Measurements from ENCODE around the gene PDE6H. TPM values are rescaled to one million over a fixed set of nuclear protein-coding genes. Genes with fewer than 3 reads are reported as not detected.

The PDE6H gene
- total RNA-seq, 1 experiment from 2014 or later, result not detected

- Histone ChIP-seq H3K9ac (ENCODE audit: low read length) (no peak overlapping the region), H3K27me3 (ENCODE audit: low read length) (no peaks in the 10 kb centered on the region), H3F3A (ENCODE audit: low read length, unreplicated experiment) (no peaks in the 10 kb centered on the region), H3K27ac (ENCODE audit: low read length) (no peak overlapping the region), H3K4me3 (ENCODE audit: low read length) (no peak overlapping the region), H4K20me1 (ENCODE audit: low read length) (no peaks in the 10 kb centered on the region), H3K9me2 (replicated peaks; ENCODE audit: low read length) (no peaks in the 10 kb centered on the region), H3K4me2 (ENCODE audit: low read length) (no peak overlapping the region), H3K36me3 (ENCODE audit: low read depth, low read length) (no peaks in the 10 kb centered on the region), H3K9me3 (ENCODE audit: low read length) (no peaks in the 10 kb centered on the region), H2AFZ (ENCODE audit: low read length) (no peak overlapping the region), H3K79me2 (ENCODE audit: low read length) (no peaks in the 10 kb centered on the region), H3K4me1 (ENCODE audit: insufficient read depth, low read length) (no peaks in the 10 kb centered on the region)
- no peak for ATAC-seq
- no peak for DNase-seq
- no TSS peak for BruUV-seq (replicated peaks)
- intact Hi-C loops (cut with micrococcal nuclease), result no loop called here
- no peak for TF ChIP-seq EZH2 (IDR thresholded peaks at IDR 0.05; ENCODE audit: low read length, unreplicated experiment)
- no peak for TF ChIP-seq EZH2phosphoT487 (IDR thresholded peaks at IDR 0.05; ENCODE audit: borderline replicate concordance, low read length)
- TF ChIP-seq, protein P1, sequence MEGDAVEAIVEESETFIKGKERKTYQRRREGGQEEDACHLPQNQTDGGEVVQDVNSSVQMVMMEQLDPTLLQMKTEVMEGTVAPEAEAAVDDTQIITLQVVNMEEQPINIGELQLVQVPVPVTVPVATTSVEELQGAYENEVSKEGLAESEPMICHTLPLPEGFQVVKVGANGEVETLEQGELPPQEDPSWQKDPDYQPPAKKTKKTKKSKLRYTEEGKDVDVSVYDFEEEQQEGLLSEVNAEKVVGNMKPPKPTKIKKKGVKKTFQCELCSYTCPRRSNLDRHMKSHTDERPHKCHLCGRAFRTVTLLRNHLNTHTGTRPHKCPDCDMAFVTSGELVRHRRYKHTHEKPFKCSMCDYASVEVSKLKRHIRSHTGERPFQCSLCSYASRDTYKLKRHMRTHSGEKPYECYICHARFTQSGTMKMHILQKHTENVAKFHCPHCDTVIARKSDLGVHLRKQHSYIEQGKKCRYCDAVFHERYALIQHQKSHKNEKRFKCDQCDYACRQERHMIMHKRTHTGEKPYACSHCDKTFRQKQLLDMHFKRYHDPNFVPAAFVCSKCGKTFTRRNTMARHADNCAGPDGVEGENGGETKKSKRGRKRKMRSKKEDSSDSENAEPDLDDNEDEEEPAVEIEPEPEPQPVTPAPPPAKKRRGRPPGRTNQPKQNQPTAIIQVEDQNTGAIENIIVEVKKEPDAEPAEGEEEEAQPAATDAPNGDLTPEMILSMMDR (conservative IDR thresholded peaks at IDR 0.05; ENCODE audit: low read depth, low read length), result no peak
- ChIA-PET CTCF (no interaction called here), POLR2A (ENCODE audit: unreplicated experiment) (no interaction called here)
Measured at GRCh38 chr12:14988035-14988434, 15.2 kb downstream of the PDE6H start.

DNA sequence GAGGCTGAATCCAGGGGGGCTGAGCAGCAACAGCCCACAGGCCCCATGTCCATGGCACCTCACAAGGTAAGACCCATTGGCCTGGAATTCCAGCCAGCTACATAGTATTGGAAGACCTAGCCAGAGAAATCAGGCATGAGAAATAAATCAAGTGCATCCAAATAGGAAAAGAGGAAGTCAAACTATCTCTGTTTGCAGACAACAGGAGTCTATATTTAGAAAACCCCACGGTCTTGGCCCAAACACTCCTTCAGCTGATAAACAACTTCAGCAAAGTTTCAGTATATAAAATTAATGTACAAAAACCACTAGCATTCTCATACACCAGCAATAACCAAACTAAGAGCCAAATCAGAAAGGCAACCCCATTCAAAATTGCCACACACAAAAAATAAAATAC, 16.9 kb downstream of the PDE6H start:
- H3F3A ChIP-seq (ENCODE audit: low read length, unreplicated experiment), result no peaks in the 10 kb centered on the region
- no TSS peak for BruUV-seq (replicated peaks)
- no peaks in the 10 kb centered on the region for H3K9me2 ChIP-seq (replicated peaks; ENCODE audit: low read length)
- no peak overlapping the region for H3K9ac ChIP-seq (ENCODE audit: low read length)
- no peaks in the 10 kb centered on the region for H3K36me3 ChIP-seq (ENCODE audit: low read depth, low read length)
- DNase-seq, result no peak
- no peaks in the 10 kb centered on the region for H3K9me3 ChIP-seq (ENCODE audit: low read length)
- ChIA-PET POLR2A (ENCODE audit: unreplicated experiment) (no interaction called here), CTCF (no interaction called here)
- no peak overlapping the region for H3K27ac ChIP-seq (ENCODE audit: low read length)
- intact Hi-C loops (cut with micrococcal nuclease), result no loop called here
- no peaks in the 10 kb centered on the region for H4K20me1 ChIP-seq (ENCODE audit: low read length)
- no peaks in the 10 kb centered on the region for H3K4me1 ChIP-seq (ENCODE audit: insufficient read depth, low read length)
- TF ChIP-seq EZH2phosphoT487 (IDR thresholded peaks at IDR 0.05; ENCODE audit: borderline replicate concordance, low read length), result no peak
- TF ChIP-seq, protein P1 (conservative IDR thresholded peaks at IDR 0.05; ENCODE audit: low read depth, low read length), result no peak
- TF ChIP-seq EZH2 (IDR thresholded peaks at IDR 0.05; ENCODE audit: low read length, unreplicated experiment), result no peak
- no peak overlapping the region for H2AFZ ChIP-seq (ENCODE audit: low read length)
- ATAC-seq, result no peak
- H3K79me2 ChIP-seq (ENCODE audit: low read length), result no peaks in the 10 kb centered on the region
- no peak overlapping the region for H3K4me3 ChIP-seq (ENCODE audit: low read length)
- H3K27me3 ChIP-seq (ENCODE audit: low read length), result no peaks in the 10 kb centered on the region
- H3K4me2 ChIP-seq (ENCODE audit: low read length), result no peak overlapping the region

GRCh38 chr12:14991069-14991468, 18.2 kb downstream of the PDE6H start:
- H3K27ac ChIP-seq (ENCODE audit: low read length), result no peak overlapping the region
- intact Hi-C loops (cut with micrococcal nuclease), result no loop called here
- TF ChIP-seq EZH2phosphoT487 (IDR thresholded peaks at IDR 0.05; ENCODE audit: borderline replicate concordance, low read length), result no peak
- TF ChIP-seq EZH2 (IDR thresholded peaks at IDR 0.05; ENCODE audit: low read length, unreplicated experiment), result no peak
- TF ChIP-seq, protein P1 (conservative IDR thresholded peaks at IDR 0.05; ENCODE audit: low read depth, low read length), result no peak
- H3K4me2 ChIP-seq (ENCODE audit: low read length), result no peak overlapping the region
- H3K9ac ChIP-seq (ENCODE audit: low read length), result no peak overlapping the region
- no peaks in the 10 kb centered on the region for H3K9me3 ChIP-seq (ENCODE audit: low read length)
- no peaks in the 10 kb centered on the region for H3K79me2 ChIP-seq (ENCODE audit: low read length)
- DNase-seq (no peak), ATAC-seq (no peak)
- ChIA-PET POLR2A (ENCODE audit: unreplicated experiment) (no interaction called here), CTCF (no interaction called here)
- no peaks in the 10 kb centered on the region for H3F3A ChIP-seq (ENCODE audit: low read length, unreplicated experiment)
- H3K4me3 ChIP-seq (ENCODE audit: low read length), result no peak overlapping the region
- no peaks in the 10 kb centered on the region for H3K4me1 ChIP-seq (ENCODE audit: insufficient read depth, low read length)
- BruUV-seq (replicated peaks), result no TSS peak
- H4K20me1 ChIP-seq (ENCODE audit: low read length), result no peaks in the 10 kb centered on the region
- H2AFZ ChIP-seq (ENCODE audit: low read length), result no peak overlapping the region
- no peaks in the 10 kb centered on the region for H3K36me3 ChIP-seq (ENCODE audit: low read depth, low read length)
- H3K27me3 ChIP-seq (ENCODE audit: low read length), result no peaks in the 10 kb centered on the region
- no peaks in the 10 kb centered on the region for H3K9me2 ChIP-seq (replicated peaks; ENCODE audit: low read length)

All from PC-3 (cell line).